AG04450 (cell line): Measurements from ENCODE around the gene SLC35G6. TPM values are rescaled to one million over a fixed set of nuclear protein-coding genes. Genes with fewer than 3 reads are reported as not detected.
"Not testable (repeated sequence)": the region's sequence is repeated elsewhere in the genome, so short reads cannot be mapped to it uniquely, and the experiment has no call there.

Source experiments
- CTCF ChIA-PET: fragments of 300-600, 350-600 bp; formaldehyde crosslinking; extraction: SDS; loops from one replicate; lab custom pipeline; 2022; ENCODE audit warnings: antibody characterized with exemption, inconsistent platforms; lab: Charles Lee
- POLR2A ChIA-PET: fragments of 350-600 bp; formaldehyde crosslinking; extraction: SDS; loops from one replicate; lab custom pipeline; 2021; ENCODE audit warnings: antibody characterized with exemption, inconsistent platforms; lab: Yijun Ruan, JAX
- DNase-seq: peaks from one replicate; pipeline ENCODE4 v3.0.0-alpha.2; 2011; ENCODE audit warnings: low read depth, low spot score
- H3K27ac ChIP-seq: one replicate; pipeline ENCODE4 v1.5.1; 2012; ENCODE audit warnings: low read depth, low read length, control low read depth
- H3K27me3 ChIP-seq: one replicate; pipeline ENCODE4 v1.6.0; 2012; ENCODE audit warnings: low read length; ENCODE audit not compliant: control insufficient read depth, insufficient read depth
- H3K4me3 ChIP-seq: 2 replicates; pipeline ENCODE4 v1.5.1; 2011; ENCODE audit warnings: mild to moderate bottlenecking, low read depth, low read length, control low read depth
- H3K9me3 ChIP-seq: 2 replicates; pipeline ENCODE4 v1.5.1; 2012; ENCODE audit warnings: low read length; ENCODE audit not compliant: control insufficient read depth, insufficient read depth
- polyA minus RNA-seq: library from RNA; depleted of rRNA, polyadenylated mRNA; stranded (reverse); fragments of >200 nt; gene quantifications from 2 replicates; pipeline ENCODE4 v1.2.3, GENCODE V29; 2011; rRNA and poly(A)+ RNA removed
- polyA plus RNA-seq: library from polyadenylated mRNA; depleted of rRNA; stranded (reverse); fragments of >200 nt; gene quantifications from 2 replicates; pipeline ENCODE4 v1.2.3, GENCODE V29; 2011; rRNA removed
- TF ChIP-seq, protein P1 (sequence below): IDR thresholded peaks from 2 replicates; pipeline ENCODE4 v1.5.1; 2011; ENCODE audit warnings: low read depth, low read length, control low read depth, inconsistent platforms

Gene SLC35G6
- polyA plus RNA-seq (not detected in 2 replicates), polyA minus RNA-seq (not detected in 2 replicates)

GRCh38 chr17:7481275-7481674 is at the start of gene SLC35G6:
Gene SLC35G6, plus strand, starts transcription at chr17:7481446. Its CDS starts 71 bp downstream, at chr17:7481517.
- CTCF ChIA-PET, H3K9me3 ChIP-seq, H3K27me3 ChIP-seq, POLR2A ChIA-PET, DNase-seq: not testable (repeated sequence)
- Histone ChIP-seq H3K27ac (peak within 1 kb of the TSS; percentile 65), H3K4me3 (peak within 1 kb of the TSS; percentile 67; the same call in 1 of the 2 replicates)

GRCh38 chr17:7432296-7432695 is 49.0 kb upstream of the SLC35G6 start:
- Histone ChIP-seq H3K27ac (no peak overlapping the region), H3K9me3 (peaks cover 6% of the 10 kb centered on the region; the same call in 1 of the 2 replicates), H3K4me3 (no peak overlapping the region), H3K27me3 (peaks cover 6% of the 10 kb centered on the region)
- TF ChIP-seq, protein P1, sequence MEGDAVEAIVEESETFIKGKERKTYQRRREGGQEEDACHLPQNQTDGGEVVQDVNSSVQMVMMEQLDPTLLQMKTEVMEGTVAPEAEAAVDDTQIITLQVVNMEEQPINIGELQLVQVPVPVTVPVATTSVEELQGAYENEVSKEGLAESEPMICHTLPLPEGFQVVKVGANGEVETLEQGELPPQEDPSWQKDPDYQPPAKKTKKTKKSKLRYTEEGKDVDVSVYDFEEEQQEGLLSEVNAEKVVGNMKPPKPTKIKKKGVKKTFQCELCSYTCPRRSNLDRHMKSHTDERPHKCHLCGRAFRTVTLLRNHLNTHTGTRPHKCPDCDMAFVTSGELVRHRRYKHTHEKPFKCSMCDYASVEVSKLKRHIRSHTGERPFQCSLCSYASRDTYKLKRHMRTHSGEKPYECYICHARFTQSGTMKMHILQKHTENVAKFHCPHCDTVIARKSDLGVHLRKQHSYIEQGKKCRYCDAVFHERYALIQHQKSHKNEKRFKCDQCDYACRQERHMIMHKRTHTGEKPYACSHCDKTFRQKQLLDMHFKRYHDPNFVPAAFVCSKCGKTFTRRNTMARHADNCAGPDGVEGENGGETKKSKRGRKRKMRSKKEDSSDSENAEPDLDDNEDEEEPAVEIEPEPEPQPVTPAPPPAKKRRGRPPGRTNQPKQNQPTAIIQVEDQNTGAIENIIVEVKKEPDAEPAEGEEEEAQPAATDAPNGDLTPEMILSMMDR: no peak
- ChIA-PET CTCF (interaction anchor here (0.6 kb wide), 1 partner anchor 40 kb away, joined by 3 read pairs; no protein-coding TSS in a partner anchor), POLR2A (no interaction called here)
- no peak for DNase-seq

- H3K27ac ChIP-seq: no peak overlapping the region
- CTCF ChIA-PET: interaction anchor here (0.6 to 3.3 kb wide), 9 partner anchors 11 to 125 kb away, joined by 3 to 14 read pairs (median 4); partner anchors contain the start of gene SENP3
- H3K27me3 ChIP-seq: peaks cover 31% of the 10 kb centered on the region
- H3K4me3 ChIP-seq: peak overlapping the region; percentile 45
- peaks cover 6% of the 10 kb centered on the region; the same call in 1 of the 2 replicates for H3K9me3 ChIP-seq
- DNase-seq: no peak
- TF ChIP-seq, protein P1: peak; percentile 17; the same call in 1 of the 2 replicates
- POLR2A ChIA-PET: interaction anchor here (1.2 to 2.7 kb wide), 3 partner anchors 8 to 48 kb away, joined by 3 to 16 read pairs (median 4); partner anchors contain the start of gene POLR2A
Measured at GRCh38 chr17:7435676-7436555, 45.3 kb upstream of the SLC35G6 start.

DNA sequence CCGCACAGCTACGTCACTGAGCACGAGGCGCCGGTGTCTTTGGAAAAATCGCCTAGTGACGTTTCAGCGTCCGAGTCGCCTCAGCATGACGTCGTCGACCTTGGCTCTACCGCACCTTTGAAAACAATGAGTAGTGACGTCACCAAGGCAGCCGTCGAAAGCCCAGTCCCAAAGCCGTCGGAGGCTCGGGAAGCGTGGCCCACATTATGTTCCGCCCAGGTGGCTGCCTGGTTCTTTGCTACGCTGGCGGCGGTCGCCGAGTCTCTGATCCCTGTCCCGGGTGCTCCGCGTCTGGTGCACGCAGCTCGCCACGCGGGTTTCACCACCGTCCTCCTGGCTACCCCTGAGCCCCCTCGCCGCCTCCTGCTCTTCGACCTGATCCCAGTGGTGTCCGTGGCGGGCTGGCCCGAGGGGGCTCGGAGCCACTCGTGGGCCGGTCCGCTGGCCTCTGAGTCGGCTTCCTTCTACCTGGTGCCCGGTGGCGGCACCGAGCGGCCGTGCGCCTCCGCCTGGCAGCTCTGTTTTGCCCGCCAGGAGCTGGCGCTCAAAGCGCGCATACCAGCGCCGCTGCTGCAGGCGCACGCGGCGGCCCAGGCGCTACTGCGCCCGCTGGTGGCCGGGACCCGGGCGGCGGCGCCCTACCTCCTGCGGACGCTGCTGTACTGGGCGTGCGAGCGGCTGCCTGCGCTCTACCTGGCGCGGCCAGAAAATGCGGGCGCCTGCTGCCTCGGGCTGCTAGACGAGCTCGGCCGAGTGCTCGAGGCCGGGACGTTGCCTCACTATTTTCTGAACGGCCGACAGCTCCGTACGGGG is 44.5 kb upstream of the SLC35G6 start:
- ChIA-PET POLR2A (interaction anchor here (0.6 to 2.7 kb wide), 4 partner anchors 9 to 47 kb away, joined by 3 to 16 read pairs (median 4); partner anchors contain the start of genes POLR2A and TMEM256), CTCF (interaction anchor here (0.6 to 3.3 kb wide), 13 partner anchors 10 to 124 kb away, joined by 3 to 14 read pairs (median 4); partner anchors contain the start of genes SENP3, SPEM2 and TMEM95)
- Histone ChIP-seq H3K27ac (no peak overlapping the region), H3K27me3 (peaks cover 31% of the 10 kb centered on the region), H3K9me3 (peaks cover 6% of the 10 kb centered on the region; the same call in 1 of the 2 replicates), H3K4me3 (peak overlapping the region; percentile 38)
- TF ChIP-seq, protein P1: peak; percentile 58
- DNase-seq: no peak
